ENCODE results near the gene PKP1.

GRCh38 chr1:201304126-201304525, 20.8 kb downstream of the PKP1 start:
- TF ChIP-seq GATA2 (IDR thresholded peaks at IDR 0.05; ENCODE audit: low read depth, low read length) (no peak), GATA3 (IDR thresholded peaks at IDR 0.05; ENCODE audit: low read depth, low read length) (no peak)
